HG03457 (cell line): ENCODE results near the gene CAMSAP1.
"Not testable (repeated sequence)": the region's sequence is repeated elsewhere in the genome, so short reads cannot be mapped to it uniquely, and the experiment has no call there.

Source experiments
- ATAC-seq: cut with Tn5 transposase; IDR thresholded peaks from one replicate; pipeline ENCODE4 v1.9.1; 2021; ENCODE audit warnings: moderate number of reproducible peaks; ENCODE audit not compliant: unreplicated experiment

CAMSAP1 gene

GRCh38 chr9:135907431-135908092 lies at the start of gene CAMSAP1:
CAMSAP1 (minus strand) TSS chr9:135907546; CDS start chr9:135907159, 387 bp downstream.
- peak; percentile 59 for ATAC-seq

- ATAC-seq, result no peak
Observed at GRCh38 chr9:135956802-135957174, 49.4 kb upstream of the CAMSAP1 start.

- no peak for ATAC-seq
Observed at GRCh38 chr9:135955934-135956801, 48.8 kb upstream of the CAMSAP1 start.

- no peak for ATAC-seq
Observed at GRCh38 chr9:135952664-135953206, 45.4 kb upstream of the CAMSAP1 start.

- no peak for ATAC-seq
Observed at GRCh38 chr9:135951889-135952663, 44.7 kb upstream of the CAMSAP1 start.

GRCh38 chr9:135951310-135951709 lies 44.0 kb upstream of the CAMSAP1 start:
- not testable (repeated sequence) for ATAC-seq

GRCh38 chr9:135950841-135951240 lies 43.5 kb upstream of the CAMSAP1 start:
- not testable (repeated sequence) for ATAC-seq

- ATAC-seq, result no peak
Observed at GRCh38 chr9:135950135-135950682, 42.9 kb upstream of the CAMSAP1 start.

GRCh38 chr9:135949501-135950134 lies 42.3 kb upstream of the CAMSAP1 start:
- no peak for ATAC-seq

GRCh38 chr9:135948968-135949367 lies 41.6 kb upstream of the CAMSAP1 start:
- no peak for ATAC-seq

GRCh38 chr9:135948446-135948845 lies 41.1 kb upstream of the CAMSAP1 start:
- ATAC-seq, result no peak

GRCh38 chr9:135947582-135947981 lies 40.2 kb upstream of the CAMSAP1 start:
- no peak for ATAC-seq

- ATAC-seq, result not testable (repeated sequence)
Observed at GRCh38 chr9:135947105-135947504, 39.8 kb upstream of the CAMSAP1 start.

GRCh38 chr9:135946392-135946994 lies 39.1 kb upstream of the CAMSAP1 start:
- no peak for ATAC-seq

- ATAC-seq, result no peak
Observed at GRCh38 chr9:135945969-135946368, 38.6 kb upstream of the CAMSAP1 start.

GRCh38 chr9:135944444-135945252 lies 37.3 kb upstream of the CAMSAP1 start:
- ATAC-seq, result no peak

GRCh38 chr9:135943604-135944003 lies 36.3 kb upstream of the CAMSAP1 start:
- not testable (repeated sequence) for ATAC-seq

- ATAC-seq, result no peak
Observed at GRCh38 chr9:135941288-135941995, 34.1 kb upstream of the CAMSAP1 start.
